HepG2 (cell line): ENCODE measurements around the gene MTCH2. TPM values are rescaled to one million over a fixed set of nuclear protein-coding genes. Genes with fewer than 3 reads are reported as not detected.

Source experiments
- HMG20A ChIP-seq: IDR thresholded peaks from 2 replicates; pipeline ENCODE4 v1.6.1; 2016; ENCODE audit warnings: borderline replicate concordance
- MAFK ChIP-seq, 2 experiments: IDR thresholded peaks in 1 of 2; conservative IDR thresholded peaks in 1 of 2; 2 replicates each; pipeline ENCODE4 v1.6.1; 2011; ENCODE audit warnings: improper control_type of control experiment in 2 of 2, low read length in 2 of 2
- ZEB1 ChIP-seq: IDR thresholded peaks from 2 replicates; pipeline ENCODE4 v1.6.1; 2012; ENCODE audit warnings: mild to moderate bottlenecking, low read depth, inconsistent platforms; ENCODE audit not compliant: insufficient replicate concordance
- ZNF160 ChIP-seq: sonication (generic); formaldehyde crosslinking; IDR thresholded peaks from 2 replicates; pipeline ENCODE4 v1.8.0; 2022; ENCODE audit warnings: mild to moderate bottlenecking, inconsistent platforms, missing genetic modification reagents
- ZNF24 ChIP-seq: fragments of 450-650 bp; IDR thresholded peaks from 2 replicates; pipeline ENCODE4 v1.6.1; 2017; ENCODE audit warnings: antibody characterized with exemption, mild to moderate bottlenecking
- ZNF256 ChIP-seq: sonication (generic); formaldehyde crosslinking; conservative IDR thresholded peaks from 2 replicates; pipeline ENCODE4 v1.4.0; 2020; ENCODE audit warnings: missing genetic modification reagents
- ZNF383 ChIP-seq: sonication (generic); formaldehyde crosslinking; IDR thresholded peaks from 2 replicates; pipeline ENCODE4 v1.4.0; 2020; ENCODE audit warnings: missing genetic modification reagents, mild to moderate bottlenecking, borderline replicate concordance
- ZNF546 ChIP-seq: sonication (generic); formaldehyde crosslinking; conservative IDR thresholded peaks from 2 replicates; pipeline ENCODE4 v1.8.1; 2023; ENCODE audit warnings: mild to moderate bottlenecking, missing genetic modification reagents
- polyA plus RNA-seq, 8 experiments: library from polyadenylated mRNA; depleted of rRNA in 3 of 8; stranded (reverse) in 7 of 8; unstranded in 1 of 8; fragments of >200 nt; fragmentation: Illumina TruSeq in 4 of 8; extraction: Trizol in 4 of 8; gene quantifications; 2 replicates each; pipeline versions ENCODE4 v1.2.1 to v1.2.3, GENCODE V29; 2011 to 2016; ENCODE audit warnings: low read depth in 4 of 8, missing spikeins in 1 of 8, mixed read lengths in 1 of 8; ENCODE audit not compliant: insufficient read depth in 1 of 8
- total RNA-seq, 5 experiments: library from RNA; depleted of rRNA; stranded (reverse); fragments of >200 nt; fragmentation: Illumina TruSeq; extraction: Trizol; gene quantifications; 2 replicates each; pipeline ENCODE4 v1.2.3, GENCODE V29; 2016; ENCODE audit warnings: low read depth in 1 of 5
- TF ChIP-seq, protein P1 (sequence below), 2 experiments: IDR thresholded peaks; 2 replicates each; pipeline ENCODE4 v1.6.1; 2011 to 2012; ENCODE audit warnings: low read length in 2 of 2, borderline replicate concordance in 1 of 2, low read depth in 1 of 2, mild to moderate bottlenecking in 1 of 2, moderate library complexity in 1 of 2
- TF ChIP-seq, protein P2 (sequence below): conservative IDR thresholded peaks from 2 replicates; pipeline ENCODE4 v1.6.1; 2018; ENCODE audit warnings: missing genetic modification reagents
- TF ChIP-seq, protein P3 (sequence below): sonication (generic); formaldehyde crosslinking; conservative IDR thresholded peaks from 2 replicates; pipeline ENCODE4 v1.5.0; 2020; ENCODE audit warnings: missing genetic modification reagents
- TF ChIP-seq, protein P4 (sequence below): sonication (generic); formaldehyde crosslinking; conservative IDR thresholded peaks from 2 replicates; pipeline ENCODE4 v1.4.0; 2020; ENCODE audit warnings: missing genetic modification reagents
- TF ChIP-seq, protein P5 (sequence below): sonication (generic); formaldehyde crosslinking; IDR thresholded peaks from 2 replicates; pipeline ENCODE4 v1.4.0; 2020; ENCODE audit warnings: low read depth, mild to moderate bottlenecking, missing genetic modification reagents
- TF ChIP-seq, protein P6 (sequence below): sonication (generic); formaldehyde crosslinking; IDR thresholded peaks from 2 replicates; pipeline ENCODE4 v1.5.0; 2020; ENCODE audit warnings: missing genetic modification reagents
- TF ChIP-seq, protein P7 (sequence below): IDR thresholded peaks from 2 replicates; pipeline ENCODE4 v1.6.1; 2018; ENCODE audit warnings: missing genetic modification reagents, mild to moderate bottlenecking, missing compliant biosample characterization

Gene MTCH2
- total and polyA plus RNA-seq, 2 of the 13 experiments (the other 11 are each of a cell fraction or from before 2014, with no cell fraction given), result 112 to 272 TPM

DNA sequence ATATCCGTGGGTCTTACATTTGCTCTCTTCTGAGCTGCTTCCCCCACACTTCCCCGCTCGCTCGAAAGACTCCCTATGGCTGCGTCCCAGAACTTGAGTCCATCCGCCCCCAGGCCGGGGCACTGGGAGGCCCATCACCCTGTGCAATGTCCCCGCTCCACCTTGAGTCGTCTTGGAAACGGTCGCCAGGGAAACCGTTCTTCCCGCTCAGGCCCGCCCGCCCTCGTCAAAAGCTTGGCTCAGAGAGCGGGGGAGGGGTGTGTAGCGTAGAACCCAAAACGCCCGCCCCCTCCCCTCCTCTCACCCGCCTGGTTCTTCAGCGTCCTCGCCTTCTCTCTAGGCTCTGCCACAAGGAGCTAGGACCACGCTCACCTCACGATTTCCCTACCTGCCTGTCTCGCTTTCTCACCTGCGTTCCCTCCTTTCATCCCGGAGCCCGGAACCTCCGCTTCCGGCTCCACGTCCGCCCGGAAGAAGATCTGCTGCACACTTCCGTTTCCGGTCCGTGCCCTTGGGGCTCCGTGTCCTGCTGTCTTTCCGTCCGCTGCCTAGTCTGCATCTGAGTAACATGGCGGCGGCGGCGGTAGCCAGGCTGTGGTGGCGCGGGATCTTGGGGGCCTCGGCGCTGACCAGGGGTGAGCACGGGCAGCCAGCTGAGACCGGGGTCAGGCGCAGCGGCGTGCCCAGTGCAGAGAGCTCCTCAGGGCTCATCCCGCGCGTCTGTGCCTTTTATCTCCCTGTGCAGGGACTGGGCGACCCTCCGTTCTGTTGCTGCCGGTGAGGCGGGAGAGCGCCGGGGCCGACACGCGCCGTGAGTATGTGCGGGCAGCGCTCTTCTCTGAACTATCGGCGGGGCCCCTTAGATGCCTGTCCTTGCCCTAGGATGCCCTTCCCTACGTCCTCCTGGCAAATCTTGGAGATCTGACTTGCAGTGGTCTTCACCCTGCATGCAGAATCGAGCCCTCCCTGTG is 63.5 kb downstream of the MTCH2 start, which contains the start of the genes KBTBD4 and NDUFS3 (continued):
- TF ChIP-seq, protein P1, sequence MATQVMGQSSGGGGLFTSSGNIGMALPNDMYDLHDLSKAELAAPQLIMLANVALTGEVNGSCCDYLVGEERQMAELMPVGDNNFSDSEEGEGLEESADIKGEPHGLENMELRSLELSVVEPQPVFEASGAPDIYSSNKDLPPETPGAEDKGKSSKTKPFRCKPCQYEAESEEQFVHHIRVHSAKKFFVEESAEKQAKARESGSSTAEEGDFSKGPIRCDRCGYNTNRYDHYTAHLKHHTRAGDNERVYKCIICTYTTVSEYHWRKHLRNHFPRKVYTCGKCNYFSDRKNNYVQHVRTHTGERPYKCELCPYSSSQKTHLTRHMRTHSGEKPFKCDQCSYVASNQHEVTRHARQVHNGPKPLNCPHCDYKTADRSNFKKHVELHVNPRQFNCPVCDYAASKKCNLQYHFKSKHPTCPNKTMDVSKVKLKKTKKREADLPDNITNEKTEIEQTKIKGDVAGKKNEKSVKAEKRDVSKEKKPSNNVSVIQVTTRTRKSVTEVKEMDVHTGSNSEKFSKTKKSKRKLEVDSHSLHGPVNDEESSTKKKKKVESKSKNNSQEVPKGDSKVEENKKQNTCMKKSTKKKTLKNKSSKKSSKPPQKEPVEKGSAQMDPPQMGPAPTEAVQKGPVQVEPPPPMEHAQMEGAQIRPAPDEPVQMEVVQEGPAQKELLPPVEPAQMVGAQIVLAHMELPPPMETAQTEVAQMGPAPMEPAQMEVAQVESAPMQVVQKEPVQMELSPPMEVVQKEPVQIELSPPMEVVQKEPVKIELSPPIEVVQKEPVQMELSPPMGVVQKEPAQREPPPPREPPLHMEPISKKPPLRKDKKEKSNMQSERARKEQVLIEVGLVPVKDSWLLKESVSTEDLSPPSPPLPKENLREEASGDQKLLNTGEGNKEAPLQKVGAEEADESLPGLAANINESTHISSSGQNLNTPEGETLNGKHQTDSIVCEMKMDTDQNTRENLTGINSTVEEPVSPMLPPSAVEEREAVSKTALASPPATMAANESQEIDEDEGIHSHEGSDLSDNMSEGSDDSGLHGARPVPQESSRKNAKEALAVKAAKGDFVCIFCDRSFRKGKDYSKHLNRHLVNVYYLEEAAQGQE (IDR thresholded peaks at IDR 0.05; ENCODE audit: borderline replicate concordance in 1 of 2, low read depth in 1 of 2, low read length in 2 of 2), result peak in 1 of 2 experiments; percentile 71; a peak in 1 of 4 replicates
- TF ChIP-seq, protein P2, sequence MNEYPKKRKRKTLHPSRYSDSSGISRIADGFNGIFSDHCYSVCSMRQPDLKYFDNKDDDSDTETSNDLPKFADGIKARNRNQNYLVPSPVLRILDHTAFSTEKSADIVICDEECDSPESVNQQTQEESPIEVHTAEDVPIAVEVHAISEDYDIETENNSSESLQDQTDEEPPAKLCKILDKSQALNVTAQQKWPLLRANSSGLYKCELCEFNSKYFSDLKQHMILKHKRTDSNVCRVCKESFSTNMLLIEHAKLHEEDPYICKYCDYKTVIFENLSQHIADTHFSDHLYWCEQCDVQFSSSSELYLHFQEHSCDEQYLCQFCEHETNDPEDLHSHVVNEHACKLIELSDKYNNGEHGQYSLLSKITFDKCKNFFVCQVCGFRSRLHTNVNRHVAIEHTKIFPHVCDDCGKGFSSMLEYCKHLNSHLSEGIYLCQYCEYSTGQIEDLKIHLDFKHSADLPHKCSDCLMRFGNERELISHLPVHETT, result peak; percentile 96
- TF ChIP-seq, protein P3, sequence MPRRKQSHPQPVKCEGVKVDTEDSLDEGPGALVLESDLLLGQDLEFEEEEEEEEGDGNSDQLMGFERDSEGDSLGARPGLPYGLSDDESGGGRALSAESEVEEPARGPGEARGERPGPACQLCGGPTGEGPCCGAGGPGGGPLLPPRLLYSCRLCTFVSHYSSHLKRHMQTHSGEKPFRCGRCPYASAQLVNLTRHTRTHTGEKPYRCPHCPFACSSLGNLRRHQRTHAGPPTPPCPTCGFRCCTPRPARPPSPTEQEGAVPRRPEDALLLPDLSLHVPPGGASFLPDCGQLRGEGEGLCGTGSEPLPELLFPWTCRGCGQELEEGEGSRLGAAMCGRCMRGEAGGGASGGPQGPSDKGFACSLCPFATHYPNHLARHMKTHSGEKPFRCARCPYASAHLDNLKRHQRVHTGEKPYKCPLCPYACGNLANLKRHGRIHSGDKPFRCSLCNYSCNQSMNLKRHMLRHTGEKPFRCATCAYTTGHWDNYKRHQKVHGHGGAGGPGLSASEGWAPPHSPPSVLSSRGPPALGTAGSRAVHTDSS, result no peak
- 0 out of 2 replicates have a peak, but pooled peaks have one; percentile 75 for TF ChIP-seq ZNF256 (CRISPR knock-in tag)
- TF ChIP-seq ZNF160 (CRISPR knock-in tag), result peak; percentile 88; the same call in 1 of the 2 replicates
- TF ChIP-seq, protein P4, sequence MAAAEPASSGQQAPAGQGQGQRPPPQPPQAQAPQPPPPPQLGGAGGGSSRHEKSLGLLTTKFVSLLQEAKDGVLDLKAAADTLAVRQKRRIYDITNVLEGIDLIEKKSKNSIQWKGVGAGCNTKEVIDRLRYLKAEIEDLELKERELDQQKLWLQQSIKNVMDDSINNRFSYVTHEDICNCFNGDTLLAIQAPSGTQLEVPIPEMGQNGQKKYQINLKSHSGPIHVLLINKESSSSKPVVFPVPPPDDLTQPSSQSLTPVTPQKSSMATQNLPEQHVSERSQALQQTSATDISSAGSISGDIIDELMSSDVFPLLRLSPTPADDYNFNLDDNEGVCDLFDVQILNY (CRISPR knock-in tag), result no peak; the same call in none of the 2 replicates
- TF ChIP-seq ZNF383 (CRISPR knock-in tag), result no peak; the same call in 1 of the 2 replicates
- TF ChIP-seq ZEB1, result peak; percentile 97
- TF ChIP-seq, protein P5, sequence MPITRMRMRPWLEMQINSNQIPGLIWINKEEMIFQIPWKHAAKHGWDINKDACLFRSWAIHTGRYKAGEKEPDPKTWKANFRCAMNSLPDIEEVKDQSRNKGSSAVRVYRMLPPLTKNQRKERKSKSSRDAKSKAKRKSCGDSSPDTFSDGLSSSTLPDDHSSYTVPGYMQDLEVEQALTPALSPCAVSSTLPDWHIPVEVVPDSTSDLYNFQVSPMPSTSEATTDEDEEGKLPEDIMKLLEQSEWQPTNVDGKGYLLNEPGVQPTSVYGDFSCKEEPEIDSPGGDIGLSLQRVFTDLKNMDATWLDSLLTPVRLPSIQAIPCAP (CRISPR knock-in tag), result no peak
- TF ChIP-seq, protein P6, sequence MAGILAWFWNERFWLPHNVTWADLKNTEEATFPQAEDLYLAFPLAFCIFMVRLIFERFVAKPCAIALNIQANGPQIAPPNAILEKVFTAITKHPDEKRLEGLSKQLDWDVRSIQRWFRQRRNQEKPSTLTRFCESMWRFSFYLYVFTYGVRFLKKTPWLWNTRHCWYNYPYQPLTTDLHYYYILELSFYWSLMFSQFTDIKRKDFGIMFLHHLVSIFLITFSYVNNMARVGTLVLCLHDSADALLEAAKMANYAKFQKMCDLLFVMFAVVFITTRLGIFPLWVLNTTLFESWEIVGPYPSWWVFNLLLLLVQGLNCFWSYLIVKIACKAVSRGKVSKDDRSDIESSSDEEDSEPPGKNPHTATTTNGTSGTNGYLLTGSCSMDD (CRISPR knock-in tag), result peak; percentile 34; the same call in 1 of the 2 replicates
- TF ChIP-seq, protein P7, sequence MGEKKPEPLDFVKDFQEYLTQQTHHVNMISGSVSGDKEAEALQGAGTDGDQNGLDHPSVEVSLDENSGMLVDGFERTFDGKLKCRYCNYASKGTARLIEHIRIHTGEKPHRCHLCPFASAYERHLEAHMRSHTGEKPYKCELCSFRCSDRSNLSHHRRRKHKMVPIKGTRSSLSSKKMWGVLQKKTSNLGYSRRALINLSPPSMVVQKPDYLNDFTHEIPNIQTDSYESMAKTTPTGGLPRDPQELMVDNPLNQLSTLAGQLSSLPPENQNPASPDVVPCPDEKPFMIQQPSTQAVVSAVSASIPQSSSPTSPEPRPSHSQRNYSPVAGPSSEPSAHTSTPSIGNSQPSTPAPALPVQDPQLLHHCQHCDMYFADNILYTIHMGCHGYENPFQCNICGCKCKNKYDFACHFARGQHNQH (CRISPR knock-in tag), result peak; percentile 97; the same call in 1 of the 2 replicates
- peak; percentile 94; the same call in 1 of the 2 replicates for TF ChIP-seq ZNF546 (CRISPR knock-in tag)
- no peak for TF ChIP-seq HMG20A (CRISPR knock-in tag)
- peak; percentile 69; the same call in 1 of the 2 replicates for TF ChIP-seq ZNF24
- peak in 1 of 2 experiments; percentile 24; a peak in 2 of 4 replicates for TF ChIP-seq MAFK (conservative IDR thresholded peaks at IDR 0.05 in 1 of 2, IDR thresholded peaks at IDR 0.05 in 1 of 2; ENCODE audit: low read length in 2 of 2)
